Stimulated activated CD4-positive, alpha-beta T cell treated with anti-CD3 and anti-CD28 coated beads, Interleukin-2, amount 100 ng/mL, for 48 hours (primary cell): ENCODE results near the gene ENTPD6.
"Not testable (repeated sequence)": the region's sequence is repeated elsewhere in the genome, so short reads cannot be mapped to it uniquely, and the experiment has no call there.

ENCODE experiments used
- DNase-seq, 2 donors: peaks; one replicate each; pipeline ENCODE4 v3.0.0-alpha.2; 2020

ENTPD6 gene

GRCh38 chr20:25225642-25226432 lies 30.3 kb downstream of the ENTPD6 start:
- no peak for DNase-seq

GRCh38 chr20:25226433-25227316 lies 31.2 kb downstream of the ENTPD6 start:
- no peak for DNase-seq

GRCh38 chr20:25227317-25227831 lies 31.9 kb downstream of the ENTPD6 start:
- no peak for DNase-seq

DNA sequence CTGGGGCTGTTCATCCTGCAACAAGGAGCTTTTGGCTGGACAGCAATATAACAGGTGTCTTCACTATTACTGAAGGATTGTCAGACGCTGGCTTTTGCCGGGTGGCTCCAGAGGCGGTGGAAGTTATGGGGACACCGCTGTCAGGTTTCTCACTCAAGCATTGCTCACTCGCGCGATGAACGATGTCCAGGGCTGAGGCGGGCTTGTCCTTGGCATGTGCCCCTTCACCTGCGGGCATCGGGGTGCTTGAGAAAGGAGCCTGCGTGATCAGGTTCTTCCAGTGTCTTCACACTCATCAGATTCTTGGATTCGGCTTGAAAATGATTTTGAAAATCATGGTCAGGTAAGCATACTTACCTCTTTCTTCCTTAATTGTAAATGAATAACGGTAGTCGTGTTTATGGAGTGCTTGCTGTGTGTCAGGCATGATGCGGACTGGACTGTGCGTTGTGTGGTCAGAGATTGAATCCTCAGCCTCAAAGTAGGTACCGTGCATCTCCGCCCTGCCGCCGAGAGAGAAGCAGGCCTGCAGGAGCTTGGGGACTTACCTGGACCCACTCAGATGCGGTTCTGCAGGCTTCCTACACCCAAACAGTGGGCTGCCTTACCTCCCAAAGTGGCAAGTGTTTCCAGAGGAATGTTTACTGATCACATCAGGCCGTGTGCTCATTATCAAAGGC lies 34.1 kb downstream of the ENTPD6 start:
- DNase-seq = no peak

DNA sequence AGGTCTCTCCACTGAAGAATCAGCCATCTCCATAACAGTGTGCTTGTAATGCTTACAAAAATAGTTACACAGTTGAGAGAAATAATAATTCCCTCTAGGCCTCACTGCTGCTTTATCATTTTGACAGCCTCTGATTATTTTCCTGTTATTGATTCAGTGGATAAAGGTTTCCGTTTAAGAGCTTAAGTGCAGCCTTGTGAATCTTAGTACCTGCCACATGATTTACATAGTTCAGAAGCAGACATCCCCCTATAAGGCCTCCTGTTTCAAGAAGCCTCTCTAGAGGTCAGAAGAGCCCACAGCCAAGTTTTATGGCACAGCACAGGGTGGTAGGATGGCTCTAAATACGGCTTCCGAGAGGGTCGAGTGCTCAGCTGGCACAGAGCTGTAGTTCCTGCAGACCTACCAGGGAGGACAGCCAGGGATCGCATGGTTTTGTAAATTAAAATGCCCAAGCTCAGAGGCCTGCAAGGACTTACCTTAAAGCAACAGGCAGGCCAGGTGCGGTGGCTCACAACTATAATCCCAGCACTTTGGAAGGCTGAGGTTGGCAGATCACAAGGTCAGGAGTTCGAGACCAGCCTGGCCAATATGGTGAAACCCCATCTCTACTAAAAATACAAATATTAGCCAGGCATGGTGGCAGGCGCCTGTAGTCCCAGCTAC lies 34.8 kb downstream of the ENTPD6 start:
- no peak for DNase-seq

GRCh38 chr20:25233016-25233772 lies 37.7 kb downstream of the ENTPD6 start:
- DNase-seq = no peak

- not testable (repeated sequence) for DNase-seq
These were observed 38.7 kb downstream of the ENTPD6 start for GRCh38 chr20:25234009-25234849.

DNA sequence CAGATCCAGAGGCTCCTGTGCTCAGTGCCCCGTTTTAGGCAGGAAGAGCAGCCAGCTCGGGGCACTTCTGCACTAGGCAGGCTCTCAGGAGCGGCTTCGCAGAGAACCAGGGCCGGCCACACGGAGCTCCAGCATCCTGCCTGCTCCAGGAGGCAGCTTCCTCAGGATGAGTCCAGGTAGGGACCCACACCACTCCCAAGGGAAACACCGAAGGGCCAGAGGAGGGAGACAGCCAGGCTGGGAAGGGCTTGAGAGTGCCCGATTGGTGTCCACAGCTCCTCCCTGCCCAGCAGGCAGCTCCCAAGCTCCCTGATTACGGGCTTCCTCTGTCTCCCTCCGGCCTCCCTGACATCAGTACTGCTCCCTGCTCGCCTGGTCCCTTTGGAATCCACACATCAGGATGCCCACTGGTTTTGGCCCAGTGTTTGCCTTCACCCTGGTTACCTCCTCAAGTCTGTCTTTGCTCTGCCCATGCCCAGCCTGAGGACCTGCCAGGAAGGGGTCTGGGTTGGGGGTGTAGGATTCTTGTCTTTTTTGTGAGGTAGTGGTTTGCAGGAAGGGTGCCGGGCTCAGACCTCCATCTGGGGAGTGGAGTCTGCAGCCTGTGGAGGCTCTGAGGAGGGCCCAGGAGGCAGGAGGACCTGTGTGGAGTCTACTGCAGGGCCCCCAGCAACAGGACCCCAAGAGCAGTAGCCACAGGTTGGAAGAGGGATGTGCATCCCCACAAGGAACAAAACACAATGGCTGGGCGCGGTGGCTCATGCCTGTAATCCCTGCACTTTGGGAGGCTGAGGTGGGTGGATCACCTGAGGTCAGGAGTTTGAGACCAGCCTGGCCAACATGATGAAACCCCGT lies 41.2 kb downstream of the ENTPD6 start:
- DNase-seq = no peak

GRCh38 chr20:25237610-25238318 lies 42.3 kb downstream of the ENTPD6 start:
- DNase-seq = peak; percentile 40 to 52

GRCh38 chr20:25238319-25239037 lies 43.0 kb downstream of the ENTPD6 start:
- DNase-seq = no peak

- DNase-seq = no peak
These were observed 44.2 kb downstream of the ENTPD6 start for GRCh38 chr20:25239387-25240370.

GRCh38 chr20:25240851-25241658 lies 45.5 kb downstream of the ENTPD6 start:
- not testable (repeated sequence) for DNase-seq

GRCh38 chr20:25241659-25241955 lies 46.1 kb downstream of the ENTPD6 start:
- DNase-seq = not testable (repeated sequence)

- DNase-seq = no peak
These were observed 46.7 kb downstream of the ENTPD6 start for GRCh38 chr20:25242231-25242630.

DNA sequence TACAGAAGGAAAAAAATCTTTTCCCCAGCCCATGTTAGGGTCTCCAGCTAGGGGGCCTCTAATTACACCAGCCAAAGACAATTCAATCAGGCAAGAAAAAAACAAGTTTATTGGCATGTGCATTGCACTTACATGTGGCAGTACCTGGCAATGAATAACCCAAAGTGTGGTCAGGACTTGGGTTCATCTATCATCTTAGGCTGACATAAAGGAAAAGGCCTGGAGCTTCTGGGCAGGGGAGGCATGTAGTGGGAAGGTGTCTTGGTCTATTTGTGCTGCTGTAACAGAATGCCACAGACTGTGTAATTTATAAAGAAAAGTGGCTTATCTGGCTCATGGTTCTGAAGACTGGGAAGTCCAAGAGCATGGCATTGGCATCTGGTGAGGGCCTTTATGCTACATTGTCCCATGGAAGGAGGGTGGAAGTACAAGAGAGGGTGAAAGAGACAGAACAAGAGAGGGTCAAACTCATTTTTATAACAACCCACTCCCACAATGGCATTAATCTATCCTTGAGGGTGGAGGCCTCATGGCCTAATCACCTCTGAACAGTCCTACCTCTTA lies 48.0 kb downstream of the ENTPD6 start:
- no peak for DNase-seq

- DNase-seq = no peak
These were observed 49.5 kb downstream of the ENTPD6 start for GRCh38 chr20:25244976-25245375.
